ENCODE measurements around the gene TMED7. TPM values are rescaled to one million over a fixed set of nuclear protein-coding genes. Genes with fewer than 3 reads are reported as not detected.
A peak's percentile ranks its signal among the peaks of the same experiment; 100 is the strongest.

The TMED7 gene
- total and polyA plus RNA-seq, 2 of the 13 experiments (the other 11 are each of a cell fraction or from before 2014, with no cell fraction given): 58.0 to 113 TPM

DNA sequence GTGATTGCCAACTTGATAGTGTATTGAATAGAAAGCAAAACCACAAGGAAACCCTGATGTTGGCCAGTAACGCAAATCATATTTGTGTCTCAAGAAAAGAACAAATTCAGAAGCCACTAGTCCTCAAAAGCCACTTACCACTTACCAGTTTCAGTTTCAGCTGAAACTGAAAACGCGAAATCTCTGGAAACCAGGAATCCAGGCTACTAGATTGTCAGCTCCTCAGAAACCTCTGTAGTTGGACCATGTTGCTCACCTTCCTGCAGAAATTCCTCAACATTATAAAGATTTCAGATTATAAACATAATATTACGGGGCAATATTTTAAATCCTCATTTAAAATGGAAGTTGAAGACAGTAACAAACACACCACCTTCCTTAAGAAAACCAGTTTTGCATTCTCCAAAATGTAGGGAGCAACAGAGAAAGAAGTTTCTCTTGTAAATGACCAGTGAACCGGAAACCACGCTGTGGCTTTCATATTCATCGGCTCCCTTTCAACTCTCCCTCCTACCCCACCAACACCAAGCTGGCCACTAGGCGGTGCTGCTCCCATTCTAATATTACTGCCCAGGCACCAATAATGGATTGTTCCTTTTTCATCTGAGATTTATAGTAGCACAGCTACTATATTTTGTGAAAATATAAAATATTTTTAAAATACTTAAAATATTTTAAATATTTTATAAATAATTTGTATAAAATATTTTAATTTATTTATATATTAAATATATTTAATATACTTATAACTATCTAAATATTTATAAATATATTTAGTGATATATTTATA lies 8.7 kb upstream of the TMED7 start (continued):
- TF ChIP-seq, protein P1, sequence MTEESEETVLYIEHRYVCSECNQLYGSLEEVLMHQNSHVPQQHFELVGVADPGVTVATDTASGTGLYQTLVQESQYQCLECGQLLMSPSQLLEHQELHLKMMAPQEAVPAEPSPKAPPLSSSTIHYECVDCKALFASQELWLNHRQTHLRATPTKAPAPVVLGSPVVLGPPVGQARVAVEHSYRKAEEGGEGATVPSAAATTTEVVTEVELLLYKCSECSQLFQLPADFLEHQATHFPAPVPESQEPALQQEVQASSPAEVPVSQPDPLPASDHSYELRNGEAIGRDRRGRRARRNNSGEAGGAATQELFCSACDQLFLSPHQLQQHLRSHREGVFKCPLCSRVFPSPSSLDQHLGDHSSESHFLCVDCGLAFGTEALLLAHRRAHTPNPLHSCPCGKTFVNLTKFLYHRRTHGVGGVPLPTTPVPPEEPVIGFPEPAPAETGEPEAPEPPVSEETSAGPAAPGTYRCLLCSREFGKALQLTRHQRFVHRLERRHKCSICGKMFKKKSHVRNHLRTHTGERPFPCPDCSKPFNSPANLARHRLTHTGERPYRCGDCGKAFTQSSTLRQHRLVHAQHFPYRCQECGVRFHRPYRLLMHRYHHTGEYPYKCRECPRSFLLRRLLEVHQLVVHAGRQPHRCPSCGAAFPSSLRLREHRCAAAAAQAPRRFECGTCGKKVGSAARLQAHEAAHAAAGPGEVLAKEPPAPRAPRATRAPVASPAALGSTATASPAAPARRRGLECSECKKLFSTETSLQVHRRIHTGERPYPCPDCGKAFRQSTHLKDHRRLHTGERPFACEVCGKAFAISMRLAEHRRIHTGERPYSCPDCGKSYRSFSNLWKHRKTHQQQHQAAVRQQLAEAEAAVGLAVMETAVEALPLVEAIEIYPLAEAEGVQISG (CRISPR knock-in tag; IDR thresholded peaks at IDR 0.05): no peak
- TF ChIP-seq KAT7 (CRISPR knock-in tag; IDR thresholded peaks at IDR 0.05; ENCODE audit: borderline replicate concordance) (no peak), EEA1 (CRISPR knock-in tag; IDR thresholded peaks at IDR 0.05; ENCODE audit: borderline replicate concordance) (no peak), SP140L (CRISPR knock-in tag; IDR thresholded peaks at IDR 0.05; ENCODE audit: borderline replicate concordance) (0 out of 2 replicates have a peak, but pooled peaks have one; percentile 35), ZNF205 (CRISPR knock-in tag; IDR thresholded peaks at IDR 0.05) (no peak), MAFF (IDR thresholded peaks at IDR 0.05; ENCODE audit: low read depth, low read length) (no peak), BHLHE40 (IDR thresholded peaks at IDR 0.05; ENCODE audit: low read length) (no peak), FOSL2 (CRISPR knock-in tag; IDR thresholded peaks at IDR 0.05) (peak; percentile 28; the same call in 1 of the 2 replicates), ERF (CRISPR knock-in tag; IDR thresholded peaks at IDR 0.05) (peak; percentile 50; the same call in 1 of the 2 replicates), ZNF572 (CRISPR knock-in tag; IDR thresholded peaks at IDR 0.05) (no peak), ZNF331 (CRISPR knock-in tag; IDR thresholded peaks at IDR 0.05) (no peak), ATF1 (CRISPR knock-in tag; IDR thresholded peaks at IDR 0.05) (0 out of 2 replicates have a peak, but pooled peaks have one; percentile 31), NR2F2 (IDR thresholded peaks at IDR 0.05; ENCODE audit: borderline replicate concordance, low read depth) (no peak), MED13 (CRISPR knock-in tag; IDR thresholded peaks at IDR 0.05) (no peak), PCBP1 (IDR thresholded peaks at IDR 0.05; ENCODE audit: borderline replicate concordance, low read depth, low read length) (no peak), ZNF232 (CRISPR knock-in tag; IDR thresholded peaks at IDR 0.05; ENCODE audit: borderline replicate concordance) (no peak), MIER3 (CRISPR knock-in tag; IDR thresholded peaks at IDR 0.05; ENCODE audit: borderline replicate concordance) (0 out of 2 replicates have a peak, but pooled peaks have one; percentile 18)
- TF ChIP-seq, protein P2, sequence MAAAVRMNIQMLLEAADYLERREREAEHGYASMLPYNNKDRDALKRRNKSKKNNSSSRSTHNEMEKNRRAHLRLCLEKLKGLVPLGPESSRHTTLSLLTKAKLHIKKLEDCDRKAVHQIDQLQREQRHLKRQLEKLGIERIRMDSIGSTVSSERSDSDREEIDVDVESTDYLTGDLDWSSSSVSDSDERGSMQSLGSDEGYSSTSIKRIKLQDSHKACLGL (CRISPR knock-in tag; IDR thresholded peaks at IDR 0.05): no peak
- TF ChIP-seq, protein P3, sequence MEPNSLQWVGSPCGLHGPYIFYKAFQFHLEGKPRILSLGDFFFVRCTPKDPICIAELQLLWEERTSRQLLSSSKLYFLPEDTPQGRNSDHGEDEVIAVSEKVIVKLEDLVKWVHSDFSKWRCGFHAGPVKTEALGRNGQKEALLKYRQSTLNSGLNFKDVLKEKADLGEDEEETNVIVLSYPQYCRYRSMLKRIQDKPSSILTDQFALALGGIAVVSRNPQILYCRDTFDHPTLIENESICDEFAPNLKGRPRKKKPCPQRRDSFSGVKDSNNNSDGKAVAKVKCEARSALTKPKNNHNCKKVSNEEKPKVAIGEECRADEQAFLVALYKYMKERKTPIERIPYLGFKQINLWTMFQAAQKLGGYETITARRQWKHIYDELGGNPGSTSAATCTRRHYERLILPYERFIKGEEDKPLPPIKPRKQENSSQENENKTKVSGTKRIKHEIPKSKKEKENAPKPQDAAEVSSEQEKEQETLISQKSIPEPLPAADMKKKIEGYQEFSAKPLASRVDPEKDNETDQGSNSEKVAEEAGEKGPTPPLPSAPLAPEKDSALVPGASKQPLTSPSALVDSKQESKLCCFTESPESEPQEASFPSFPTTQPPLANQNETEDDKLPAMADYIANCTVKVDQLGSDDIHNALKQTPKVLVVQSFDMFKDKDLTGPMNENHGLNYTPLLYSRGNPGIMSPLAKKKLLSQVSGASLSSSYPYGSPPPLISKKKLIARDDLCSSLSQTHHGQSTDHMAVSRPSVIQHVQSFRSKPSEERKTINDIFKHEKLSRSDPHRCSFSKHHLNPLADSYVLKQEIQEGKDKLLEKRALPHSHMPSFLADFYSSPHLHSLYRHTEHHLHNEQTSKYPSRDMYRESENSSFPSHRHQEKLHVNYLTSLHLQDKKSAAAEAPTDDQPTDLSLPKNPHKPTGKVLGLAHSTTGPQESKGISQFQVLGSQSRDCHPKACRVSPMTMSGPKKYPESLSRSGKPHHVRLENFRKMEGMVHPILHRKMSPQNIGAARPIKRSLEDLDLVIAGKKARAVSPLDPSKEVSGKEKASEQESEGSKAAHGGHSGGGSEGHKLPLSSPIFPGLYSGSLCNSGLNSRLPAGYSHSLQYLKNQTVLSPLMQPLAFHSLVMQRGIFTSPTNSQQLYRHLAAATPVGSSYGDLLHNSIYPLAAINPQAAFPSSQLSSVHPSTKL (CRISPR knock-in tag; IDR thresholded peaks at IDR 0.05): peak; percentile 55; the same call in 1 of the 2 replicates
- TF ChIP-seq, protein P4, sequence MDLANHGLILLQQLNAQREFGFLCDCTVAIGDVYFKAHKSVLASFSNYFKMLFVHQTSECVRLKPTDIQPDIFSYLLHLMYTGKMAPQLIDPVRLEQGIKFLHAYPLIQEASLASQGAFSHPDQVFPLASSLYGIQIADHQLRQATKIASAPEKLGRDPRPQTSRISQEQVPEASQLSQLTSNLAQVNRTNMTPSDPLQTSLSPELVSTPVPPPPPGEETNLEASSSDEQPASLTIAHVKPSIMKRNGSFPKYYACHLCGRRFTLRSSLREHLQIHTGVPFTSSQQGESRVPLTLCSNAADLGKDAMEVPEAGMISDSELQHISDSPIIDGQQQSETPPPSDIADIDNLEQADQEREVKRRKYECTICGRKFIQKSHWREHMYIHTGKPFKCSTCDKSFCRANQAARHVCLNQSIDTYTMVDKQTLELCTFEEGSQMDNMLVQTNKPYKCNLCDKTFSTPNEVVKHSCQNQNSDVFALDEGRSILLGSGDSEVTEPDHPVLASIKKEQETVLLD (CRISPR knock-in tag; IDR thresholded peaks at IDR 0.05; ENCODE audit: low read depth): no peak

Data from HepG2 (cell line).